Activated CD4-positive, alpha-beta memory T cell treated with anti-CD3 and anti-CD28 coated beads for 36 hours (primary cell): ENCODE measurements around the gene SART1. TPM values are rescaled to one million over a fixed set of nuclear protein-coding genes. Genes with fewer than 3 reads are reported as not detected.

Source experiments
- CTCF ChIA-PET: fragments of 350-600 bp; sonication (Branson Sonifier 250); formaldehyde crosslinking; loops from one replicate; lab custom pipeline; 2021; ENCODE audit warnings: antibody characterized with exemption, inconsistent platforms; lab: Charles Lee
- POLR2A ChIA-PET: fragments of 350-600 bp; sonication (Branson Sonifier 250); formaldehyde crosslinking; loops from one replicate; lab custom pipeline; 2021; ENCODE audit warnings: antibody characterized with exemption; lab: Charles Lee
- DNase-seq: peaks from one replicate; pipeline ENCODE4 v3.0.0-alpha.2; 2020
- H3K27ac Mint-ChIP-seq: one replicate; pipeline ENCODE4 v1.8.0; 2021; ENCODE audit warnings: mixed read lengths
- H3K27me3 Mint-ChIP-seq: one replicate; pipeline ENCODE4 v1.8.0; 2021; ENCODE audit warnings: mixed read lengths
- H3K36me3 Mint-ChIP-seq: one replicate; pipeline ENCODE4 v1.8.0; 2021; ENCODE audit warnings: mixed read lengths
- H3K4me1 Mint-ChIP-seq: one replicate; pipeline ENCODE4 v1.8.0; 2021; ENCODE audit warnings: low read depth, mixed read lengths
- H3K4me3 Mint-ChIP-seq: one replicate; pipeline ENCODE4 v1.8.0; 2021; ENCODE audit warnings: mild to moderate bottlenecking, mixed read lengths
- H3K9me3 Mint-ChIP-seq: one replicate; pipeline ENCODE4 v1.8.0; 2021; ENCODE audit warnings: mixed read lengths
- intact Hi-C: fragments of 100-400 bp; cut with micrococcal nuclease; formaldehyde crosslinking; loops from one replicate; pipeline ENCODE4 v1.15.1; 2023
- total RNA-seq, 2 experiments: library from RNA; stranded (reverse); gene quantifications; one replicate each; pipeline ENCODE4 v1.2.3, GENCODE V29; 2021

SART1 gene
- total RNA-seq, 2 experiments from 2014 or later = 59.1 to 60.5 TPM

GRCh38 chr11:66012371-66012945, 50.9 kb downstream of the SART1 start:
- Mint-ChIP-seq H3K27me3 (peaks cover 21% of the 10 kb centered on the region), H3K36me3 (no peaks in the 10 kb centered on the region), H3K27ac (no peak overlapping the region), H3K4me3 (no peak overlapping the region), H3K4me1 (peaks cover 6% of the 10 kb centered on the region), H3K9me3 (no peaks in the 10 kb centered on the region)
- POLR2A ChIA-PET = no interaction called here
- intact Hi-C loops = no loop called here
- CTCF ChIA-PET = interaction anchor here (0.7 to 4.1 kb wide), 5 partner anchors 10 to 233 kb away, joined by 3 to 21 read pairs (median 3); partner anchors contain the start of gene FIBP
- DNase-seq = no peak

GRCh38 chr11:66012946-66013761, 51.6 kb downstream of the SART1 start:
- DNase-seq = no peak
- Mint-ChIP-seq H3K4me3 (no peak overlapping the region), H3K9me3 (no peaks in the 10 kb centered on the region), H3K36me3 (no peaks in the 10 kb centered on the region), H3K27ac (no peak overlapping the region), H3K4me1 (peaks cover 9% of the 10 kb centered on the region), H3K27me3 (peaks cover 21% of the 10 kb centered on the region)
- intact Hi-C loops = no loop called here
- ChIA-PET POLR2A (no interaction called here), CTCF (interaction anchor here (1.2 to 4.1 kb wide), 2 partner anchors 9 to 23 kb away, joined by 3 to 21 read pairs; no protein-coding TSS in a partner anchor)

- ChIA-PET CTCF (interaction anchor here (1.2 to 4.1 kb wide), 2 partner anchors 9 to 24 kb away, joined by 3 to 21 read pairs; no protein-coding TSS in a partner anchor), POLR2A (no interaction called here)
- H3K36me3 Mint-ChIP-seq = no peaks in the 10 kb centered on the region
- H3K4me1 Mint-ChIP-seq = peaks cover 9% of the 10 kb centered on the region
- no peak overlapping the region for H3K4me3 Mint-ChIP-seq
- H3K27me3 Mint-ChIP-seq = peaks cover 21% of the 10 kb centered on the region
- H3K27ac Mint-ChIP-seq = no peak overlapping the region
- no peak for DNase-seq
- H3K9me3 Mint-ChIP-seq = no peaks in the 10 kb centered on the region
- intact Hi-C loops = no loop called here
These were observed 52.2 kb downstream of the SART1 start for GRCh38 chr11:66013762-66014100.

- H3K27me3 Mint-ChIP-seq = peaks cover 21% of the 10 kb centered on the region
- peak overlapping the region; percentile 3 for H3K27ac Mint-ChIP-seq
- H3K4me3 Mint-ChIP-seq = no peak overlapping the region
- POLR2A ChIA-PET = no interaction called here
- no peaks in the 10 kb centered on the region for H3K9me3 Mint-ChIP-seq
- DNase-seq = no peak
- intact Hi-C loops = no loop called here
- peaks cover 9% of the 10 kb centered on the region for H3K4me1 Mint-ChIP-seq
- H3K36me3 Mint-ChIP-seq = no peaks in the 10 kb centered on the region
- CTCF ChIA-PET = no interaction called here
These were observed 53.4 kb downstream of the SART1 start for GRCh38 chr11:66014804-66015453.

GRCh38 chr11:66015454-66015881, 53.9 kb downstream of the SART1 start:
- ChIA-PET POLR2A (no interaction called here), CTCF (no interaction called here)
- H3K27ac Mint-ChIP-seq = no peak overlapping the region
- peaks cover 10% of the 10 kb centered on the region for H3K4me1 Mint-ChIP-seq
- H3K36me3 Mint-ChIP-seq = no peaks in the 10 kb centered on the region
- no peak overlapping the region for H3K4me3 Mint-ChIP-seq
- no peaks in the 10 kb centered on the region for H3K9me3 Mint-ChIP-seq
- intact Hi-C loops = no loop called here
- peaks cover 21% of the 10 kb centered on the region for H3K27me3 Mint-ChIP-seq
- DNase-seq = no peak

- POLR2A ChIA-PET = no interaction called here
- no peak for DNase-seq
- CTCF ChIA-PET = no interaction called here
- Mint-ChIP-seq H3K4me1 (peaks cover 12% of the 10 kb centered on the region), H3K9me3 (no peaks in the 10 kb centered on the region), H3K27me3 (peaks cover 21% of the 10 kb centered on the region), H3K4me3 (no peak overlapping the region), H3K36me3 (no peaks in the 10 kb centered on the region), H3K27ac (no peak overlapping the region)
- intact Hi-C loops = no loop called here
These were observed 54.6 kb downstream of the SART1 start for GRCh38 chr11:66015936-66016792.

GRCh38 chr11:66016793-66017177, 55.3 kb downstream of the SART1 start:
- Mint-ChIP-seq H3K4me3 (no peak overlapping the region), H3K27me3 (peaks cover 18% of the 10 kb centered on the region), H3K9me3 (no peaks in the 10 kb centered on the region), H3K36me3 (no peaks in the 10 kb centered on the region), H3K27ac (no peak overlapping the region), H3K4me1 (peaks cover 17% of the 10 kb centered on the region)
- intact Hi-C loops = no loop called here
- ChIA-PET CTCF (no interaction called here), POLR2A (no interaction called here)
- DNase-seq = no peak

- Mint-ChIP-seq H3K27ac (no peak overlapping the region), H3K4me3 (no peak overlapping the region), H3K9me3 (no peaks in the 10 kb centered on the region), H3K36me3 (no peaks in the 10 kb centered on the region), H3K27me3 (peaks cover 14% of the 10 kb centered on the region), H3K4me1 (peaks cover 18% of the 10 kb centered on the region)
- no peak for DNase-seq
- ChIA-PET CTCF (no interaction called here), POLR2A (no interaction called here)
- intact Hi-C loops = no loop called here
These were observed 55.8 kb downstream of the SART1 start for GRCh38 chr11:66017321-66017720.

- Mint-ChIP-seq H3K27ac (no peak overlapping the region), H3K27me3 (peaks cover 6% of the 10 kb centered on the region), H3K36me3 (no peaks in the 10 kb centered on the region), H3K4me3 (no peak overlapping the region), H3K9me3 (no peaks in the 10 kb centered on the region), H3K4me1 (peaks cover 22% of the 10 kb centered on the region)
- no peak for DNase-seq
- POLR2A ChIA-PET = no interaction called here
- CTCF ChIA-PET = interaction anchor here (1.8 kb wide), 1 partner anchor 136 kb away, joined by 6 read pairs; no protein-coding TSS in a partner anchor
- intact Hi-C loops = no loop called here
These were observed 58.7 kb downstream of the SART1 start for GRCh38 chr11:66020212-66020611.

- intact Hi-C loops = no loop called here
- Mint-ChIP-seq H3K9me3 (no peaks in the 10 kb centered on the region), H3K27me3 (peaks cover 6% of the 10 kb centered on the region), H3K27ac (no peak overlapping the region), H3K4me3 (no peak overlapping the region), H3K36me3 (no peaks in the 10 kb centered on the region), H3K4me1 (peaks cover 22% of the 10 kb centered on the region)
- POLR2A ChIA-PET = no interaction called here
- CTCF ChIA-PET = interaction anchor here (1.8 to 2.2 kb wide), 2 partner anchors 136 to 309 kb away, joined by 6 to 11 read pairs; partner anchors contain the start of gene KAT5
- DNase-seq = peak; percentile 56
These were observed 59.3 kb downstream of the SART1 start for GRCh38 chr11:66020618-66021357.
